Measurements from ENCODE around the gene CHPF2. TPM values are rescaled to one million over a fixed set of nuclear protein-coding genes. Genes with fewer than 3 reads are reported as not detected.

The CHPF2 gene
- total and polyA plus RNA-seq, 2 of the 13 experiments (the other 11 are each of a cell fraction or from before 2014, with no cell fraction given), result 15.4 to 21.5 TPM

DNA sequence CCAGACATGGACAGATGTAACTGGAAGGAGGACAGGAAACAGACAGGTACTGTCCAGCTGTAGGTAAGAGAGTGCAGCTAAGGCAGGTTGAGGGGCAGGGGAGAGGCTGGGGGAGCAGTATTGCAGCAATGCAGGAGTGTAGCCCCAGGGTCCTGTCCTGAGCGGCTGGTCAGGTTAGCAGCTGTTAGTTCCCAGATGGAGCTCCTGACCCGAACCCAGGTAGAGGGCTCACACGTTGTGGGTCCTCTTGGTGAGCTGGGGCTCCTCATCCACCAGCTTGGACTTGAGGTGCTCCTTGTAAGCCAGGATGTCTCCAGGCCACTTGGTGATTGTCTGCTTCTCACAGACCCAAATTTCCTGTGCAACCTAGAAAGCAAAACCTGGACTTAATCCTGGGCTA is 18.5 kb upstream of the CHPF2 start:
- in situ Hi-C loops (cut with HindIII; ENCODE audit: extremely low pct_ligation_motif_present, low pct_unique_long_range_greater_than_20kb), result no loop called here
- H3K27me3 ChIP-seq (ENCODE audit: control insufficient read depth in 1 of 2, insufficient read depth in 2 of 2, low read length in 2 of 2), result no peaks in the 10 kb centered on the region
- H3K79me2 ChIP-seq (ENCODE audit: insufficient read depth, low read length), result no peaks in the 10 kb centered on the region
- FAIRE-seq (no peak), ATAC-seq (no peak), DNase-seq (ENCODE audit: low spot score) (no peak)
- TF ChIP-seq, protein P1, sequence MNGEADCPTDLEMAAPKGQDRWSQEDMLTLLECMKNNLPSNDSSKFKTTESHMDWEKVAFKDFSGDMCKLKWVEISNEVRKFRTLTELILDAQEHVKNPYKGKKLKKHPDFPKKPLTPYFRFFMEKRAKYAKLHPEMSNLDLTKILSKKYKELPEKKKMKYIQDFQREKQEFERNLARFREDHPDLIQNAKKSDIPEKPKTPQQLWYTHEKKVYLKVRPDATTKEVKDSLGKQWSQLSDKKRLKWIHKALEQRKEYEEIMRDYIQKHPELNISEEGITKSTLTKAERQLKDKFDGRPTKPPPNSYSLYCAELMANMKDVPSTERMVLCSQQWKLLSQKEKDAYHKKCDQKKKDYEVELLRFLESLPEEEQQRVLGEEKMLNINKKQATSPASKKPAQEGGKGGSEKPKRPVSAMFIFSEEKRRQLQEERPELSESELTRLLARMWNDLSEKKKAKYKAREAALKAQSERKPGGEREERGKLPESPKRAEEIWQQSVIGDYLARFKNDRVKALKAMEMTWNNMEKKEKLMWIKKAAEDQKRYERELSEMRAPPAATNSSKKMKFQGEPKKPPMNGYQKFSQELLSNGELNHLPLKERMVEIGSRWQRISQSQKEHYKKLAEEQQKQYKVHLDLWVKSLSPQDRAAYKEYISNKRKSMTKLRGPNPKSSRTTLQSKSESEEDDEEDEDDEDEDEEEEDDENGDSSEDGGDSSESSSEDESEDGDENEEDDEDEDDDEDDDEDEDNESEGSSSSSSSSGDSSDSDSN (CRISPR knock-in tag; IDR thresholded peaks at IDR 0.05), result no peak
- TF ChIP-seq, protein P2, sequence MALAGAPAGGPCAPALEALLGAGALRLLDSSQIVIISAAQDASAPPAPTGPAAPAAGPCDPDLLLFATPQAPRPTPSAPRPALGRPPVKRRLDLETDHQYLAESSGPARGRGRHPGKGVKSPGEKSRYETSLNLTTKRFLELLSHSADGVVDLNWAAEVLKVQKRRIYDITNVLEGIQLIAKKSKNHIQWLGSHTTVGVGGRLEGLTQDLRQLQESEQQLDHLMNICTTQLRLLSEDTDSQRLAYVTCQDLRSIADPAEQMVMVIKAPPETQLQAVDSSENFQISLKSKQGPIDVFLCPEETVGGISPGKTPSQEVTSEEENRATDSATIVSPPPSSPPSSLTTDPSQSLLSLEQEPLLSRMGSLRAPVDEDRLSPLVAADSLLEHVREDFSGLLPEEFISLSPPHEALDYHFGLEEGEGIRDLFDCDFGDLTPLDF (CRISPR knock-in tag; IDR thresholded peaks at IDR 0.05), result no peak
- TF ChIP-seq ZNF652 (CRISPR knock-in tag; IDR thresholded peaks at IDR 0.05; ENCODE audit: borderline replicate concordance, low read depth), result no peak
- TF ChIP-seq NFE2L2 (IDR thresholded peaks at IDR 0.05; ENCODE audit: low read length), result no peak
- TF ChIP-seq ARNT (IDR thresholded peaks at IDR 0.05), result no peak
- TF ChIP-seq, protein P3, sequence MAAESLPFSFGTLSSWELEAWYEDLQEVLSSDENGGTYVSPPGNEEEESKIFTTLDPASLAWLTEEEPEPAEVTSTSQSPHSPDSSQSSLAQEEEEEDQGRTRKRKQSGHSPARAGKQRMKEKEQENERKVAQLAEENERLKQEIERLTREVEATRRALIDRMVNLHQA (CRISPR knock-in tag; IDR thresholded peaks at IDR 0.05), result no peak
- no peak for TF ChIP-seq TARDBP (CRISPR knock-in tag; IDR thresholded peaks at IDR 0.05)
- TF ChIP-seq GABPA (IDR thresholded peaks at IDR 0.05; ENCODE audit: low read depth, low read length), result no peak
- no peak for TF ChIP-seq GABPA (CRISPR knock-in tag; IDR thresholded peaks at IDR 0.05; ENCODE audit: low read depth)
- TF ChIP-seq ZNF337 (CRISPR knock-in tag; IDR thresholded peaks at IDR 0.05; ENCODE audit: borderline replicate concordance, low read depth), result no peak
- no peak for TF ChIP-seq PBX3 (CRISPR knock-in tag; IDR thresholded peaks at IDR 0.05; ENCODE audit: borderline replicate concordance)
- no peak for TF ChIP-seq ZZZ3 (CRISPR knock-in tag; IDR thresholded peaks at IDR 0.05; ENCODE audit: borderline replicate concordance)
- no peak for TF ChIP-seq CBX5 (CRISPR knock-in tag; IDR thresholded peaks at IDR 0.05; ENCODE audit: borderline replicate concordance)
- TF ChIP-seq ZNF280D (CRISPR knock-in tag; IDR thresholded peaks at IDR 0.05), result no peak
- no peak for TF ChIP-seq ZNF616 (CRISPR knock-in tag; IDR thresholded peaks at IDR 0.05; ENCODE audit: low read depth)
- no peak for TF ChIP-seq ZNF678 (CRISPR knock-in tag; IDR thresholded peaks at IDR 0.05)
- no peak for TF ChIP-seq ZNF20 (CRISPR knock-in tag; IDR thresholded peaks at IDR 0.05)
- TF ChIP-seq SMAD3 (CRISPR knock-in tag; IDR thresholded peaks at IDR 0.05), result no peak
- no peak for TF ChIP-seq ERF (CRISPR knock-in tag; IDR thresholded peaks at IDR 0.05)
- TF ChIP-seq ZMYM2 (CRISPR knock-in tag; IDR thresholded peaks at IDR 0.05), result no peak
- H3K9ac ChIP-seq (ENCODE audit: insufficient read depth, low read depth, low read length), result no peak overlapping the region
- H2AFZ ChIP-seq (ENCODE audit: low read length), result no peak overlapping the region
- POLR2A ChIA-PET, result no interaction called here
- intact Hi-C loops (cut with micrococcal nuclease; ENCODE audit: unreplicated experiment), result no loop called here
- no peaks in the 10 kb centered on the region for H3K9me3 ChIP-seq (ENCODE audit: low read length)
- peaks cover 21 to 53% of the 10 kb centered on the region in 2 experiments; a peak in 4 of 5 replicates for H3K36me3 ChIP-seq (replicated peaks in 1 of 2; ENCODE audit: control insufficient read depth in 1 of 2, insufficient read depth in 2 of 2, low read length in 2 of 2)
- no peak overlapping the region for H3K4me3 ChIP-seq (replicated peaks in 1 of 3; ENCODE audit: insufficient read depth in 1 of 3, low read depth in 2 of 3, low read length in 3 of 3)
- no peaks in the 10 kb centered on the region for H4K20me1 ChIP-seq (ENCODE audit: insufficient read depth, low read length)
- WGBS (ENCODE audit: low lambda C conversion rate), result no CpG with 5 or more reads among the region's 3 CpGs
- no peaks in the 10 kb centered on the region for H3K4me1 ChIP-seq (ENCODE audit: insufficient read depth, low read length)
- no peak overlapping the region for H3K27ac ChIP-seq (ENCODE audit: extremely low read length, insufficient read depth, low read length)
- no peak overlapping the region for H3K4me2 ChIP-seq (ENCODE audit: low read depth, low read length)
- no TSS peak for BruUV-seq (replicated peaks)
- CTCF ChIA-PET (ENCODE audit: low intra/inter-chr PET ratio, low total read pairs), result no interaction called here

Measured in HepG2 (cell line).